Adrenal gland (tissue), 12 donors: ENCODE data around the gene SPNS1. TPM values are rescaled to one million over a fixed set of nuclear protein-coding genes. Genes with fewer than 3 reads are reported as not detected.

Experiments used
- DNase-seq, 7 donors: peaks; one replicate each; pipeline ENCODE4 v3.0.0-alpha.2; 2019 to 2020
- H3K27ac ChIP-seq, 5 donors: fragments of 200-600 bp; sonication (generic) in 4 of 5; 1 replicate in 3 of 5; 2 replicates in 2 of 5; pipeline versions ENCODE4 v1.5.1 to v1.8.0; 2016 to 2020; ENCODE audit warnings: mild to moderate bottlenecking in 1 of 5
- H3K27me3 ChIP-seq: fragments of 200-600 bp; 2 replicates; pipeline ENCODE4 v1.8.0; 2021
- H3K36me3 ChIP-seq, 2 donors: fragments of 200-600 bp; replicated peaks in 1 of 2; 1 replicate in 1 of 2; 2 replicates in 1 of 2; pipeline versions ENCODE4 v1.5.1 to v1.8.0; 2018 to 2022
- H3K4me1 ChIP-seq, 2 donors: fragments of 200-600 bp; replicated peaks in 1 of 2; 1 replicate in 1 of 2; 2 replicates in 1 of 2; pipeline versions ENCODE4 v1.5.1 to v1.8.0; 2018 to 2021
- H3K4me3 ChIP-seq, 4 donors: fragments of 200-600 bp; sonication (generic) in 3 of 4; one replicate each; pipeline ENCODE4 v1.5.1; 2016 to 2018
- H3K9me3 ChIP-seq, 3 donors: fragments of 200-600 bp; sonication (generic) in 1 of 3; replicated peaks in 1 of 3; 1 replicate in 2 of 3; 2 replicates in 1 of 3; pipeline versions ENCODE4 v1.5.1 to v1.8.0; 2016 to 2021
- POLR2A ChIP-seq, 2 donors: fragments of 450-650 bp; IDR thresholded peaks; one replicate each; pipeline ENCODE4 v1.6.1; 2017; ENCODE audit warnings: antibody characterized with exemption in 2 of 2, mild to moderate bottlenecking in 2 of 2, moderate library complexity in 1 of 2
- WGBS, 4 donors: extraction: QIAGEN DNeasy Blood & Tissue Kit in 2 of 4; methylation state at CpG; one replicate each; pipeline versions ENCODE4 v1.1.5 to v1.1.7; 2013 to 2017; 5-methylcytosine and 5-hydroxymethylcytosine counted together
- intact Hi-C, 2 donors: fragments of 100-400 bp; cut with DNase I; formaldehyde crosslinking; loops; one replicate each; pipeline versions ENCODE4 v1.14.1 to v1.15.0; 2022 to 2023
- polyA plus RNA-seq, 3 donors: library from polyadenylated mRNA; stranded (reverse); fragments of 200-250 nt in 2 of 3; fragments of 350-450 nt in 1 of 3; fragmentation: Illumina TruSeq in 1 of 3; extraction: RNeasy Lipid Tissue Mini Kit (QIAGEN cat#74804) in 1 of 3; gene quantifications; one replicate each; pipeline ENCODE4 v1.2.3, GENCODE V29; 2013 to 2014
- total RNA-seq, 9 donors: library from RNA; depleted of rRNA in 4 of 9; stranded (reverse); fragments of >200 nt in 4 of 9; fragments of 120-200 nt in 1 of 9; fragmentation: NEBNext Ultra II Directional in 1 of 9; extraction: Animal tissue kit (Norgen Biotek cat#: 25700) in 1 of 9; gene quantifications; one replicate each; pipeline versions ENCODE4 v1.1.0 to v1.2.4, GENCODE V29; 2013 to 2023
- TF ChIP-seq, protein P1 (sequence below), 6 experiments: fragments of 450-650 bp in 4 of 6; fragments of 200-600 bp in 2 of 6; sonication (generic) in 1 of 6; IDR thresholded peaks; 1 replicate in 5 of 6; 2 replicates in 1 of 6; pipeline versions ENCODE4 v1.5.1 to v1.8.0; 2016 to 2021; ENCODE audit warnings: antibody characterized with exemption in 6 of 6, mild to moderate bottlenecking in 2 of 6, moderate library complexity in 1 of 6
- donor health status: healthy with polysubstance abuse.
- donor health status: Bipolar disorder and iron deficiency.
- donor health status: DM: yes; HTN: yes; CAD: no.
- donor health status: DM: no; HTN: no; CAD: no.
- donor health status: DM: no; HTN: no; CAD: no.
- donor health status: DM: yes; HTN: yes; CAD: no.

SPNS1 gene
- total and polyA plus RNA-seq, 12 donors, result 8.3 to 168 (median 37.9) TPM

GRCh38 chr16:28927815-28928214 lies 46.8 kb upstream of the SPNS1 start:
- no peak for TF ChIP-seq POLR2A (IDR thresholded peaks at IDR 0.05)
- TF ChIP-seq, protein P1, sequence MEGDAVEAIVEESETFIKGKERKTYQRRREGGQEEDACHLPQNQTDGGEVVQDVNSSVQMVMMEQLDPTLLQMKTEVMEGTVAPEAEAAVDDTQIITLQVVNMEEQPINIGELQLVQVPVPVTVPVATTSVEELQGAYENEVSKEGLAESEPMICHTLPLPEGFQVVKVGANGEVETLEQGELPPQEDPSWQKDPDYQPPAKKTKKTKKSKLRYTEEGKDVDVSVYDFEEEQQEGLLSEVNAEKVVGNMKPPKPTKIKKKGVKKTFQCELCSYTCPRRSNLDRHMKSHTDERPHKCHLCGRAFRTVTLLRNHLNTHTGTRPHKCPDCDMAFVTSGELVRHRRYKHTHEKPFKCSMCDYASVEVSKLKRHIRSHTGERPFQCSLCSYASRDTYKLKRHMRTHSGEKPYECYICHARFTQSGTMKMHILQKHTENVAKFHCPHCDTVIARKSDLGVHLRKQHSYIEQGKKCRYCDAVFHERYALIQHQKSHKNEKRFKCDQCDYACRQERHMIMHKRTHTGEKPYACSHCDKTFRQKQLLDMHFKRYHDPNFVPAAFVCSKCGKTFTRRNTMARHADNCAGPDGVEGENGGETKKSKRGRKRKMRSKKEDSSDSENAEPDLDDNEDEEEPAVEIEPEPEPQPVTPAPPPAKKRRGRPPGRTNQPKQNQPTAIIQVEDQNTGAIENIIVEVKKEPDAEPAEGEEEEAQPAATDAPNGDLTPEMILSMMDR (IDR thresholded peaks at IDR 0.05), result no peak
- intact Hi-C loops, result no loop called here
- DNase-seq, result no peak
- H3K36me3 ChIP-seq, result no peaks in the 10 kb centered on the region
- WGBS, 4 donors, result 44 to 79% (median 63%) methylated on average over 1 of the region's 1 CpG
- H3K27ac ChIP-seq, result no peak overlapping the region
- H3K9me3 ChIP-seq, result no peaks in the 10 kb centered on the region
- H3K4me3 ChIP-seq, result no peak overlapping the region
- H3K27me3 ChIP-seq, result no peaks in the 10 kb centered on the region
- H3K4me1 ChIP-seq, result peaks cover 11 to 20% of the 10 kb centered on the region in 2 donors

GRCh38 chr16:28930203-28930602 lies 44.4 kb upstream of the SPNS1 start:
- Histone ChIP-seq H3K4me1 (peaks cover 0 to 3% of the 10 kb centered on the region in 2 donors), H3K27ac (no peak overlapping the region), H3K36me3 (no peaks in the 10 kb centered on the region), H3K4me3 (no peak overlapping the region), H3K27me3 (no peaks in the 10 kb centered on the region), H3K9me3 (no peaks in the 10 kb centered on the region)
- 79 to 92% (median 85%) methylated on average over 3 of the region's 3 CpGs for WGBS, 4 donors
- intact Hi-C loops, result loop anchor here in 1 of 2 donors (5.0 kb wide), 1 partner anchor 63 kb away; no protein-coding TSS in a partner anchor
- no peak for TF ChIP-seq POLR2A (IDR thresholded peaks at IDR 0.05)
- TF ChIP-seq, protein P1 (IDR thresholded peaks at IDR 0.05), result no peak
- DNase-seq, result no peak

DNA sequence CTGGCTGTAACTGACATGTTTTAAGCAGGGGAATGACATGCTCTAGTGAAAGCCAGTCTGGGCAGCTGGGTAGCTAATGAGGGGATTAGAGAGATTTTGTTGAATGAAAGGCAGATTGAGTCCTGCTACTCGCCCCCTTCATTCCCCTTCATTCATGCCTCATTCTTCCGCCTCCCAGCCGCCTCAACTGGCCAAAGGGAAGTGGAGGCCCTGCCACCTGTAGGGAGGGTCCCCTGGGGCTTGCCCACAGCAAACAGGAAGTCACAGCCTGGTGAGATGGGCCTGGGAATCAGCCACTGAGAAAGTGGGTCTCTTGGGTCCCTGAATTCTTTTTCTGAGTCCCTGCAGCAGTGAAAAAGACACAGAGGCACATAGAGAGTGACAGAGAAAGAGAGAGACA lies 43.9 kb upstream of the SPNS1 start:
- 60 to 85% (median 72%) methylated on average over 2 to 3 of the region's 3 CpGs for WGBS, 4 donors
- intact Hi-C loops, result loop anchor here in 1 of 2 donors (5.0 kb wide), 1 partner anchor 63 kb away; no protein-coding TSS in a partner anchor
- DNase-seq, result no peak
- Histone ChIP-seq H3K36me3 (no peaks in the 10 kb centered on the region), H3K4me3 (no peak overlapping the region), H3K9me3 (no peaks in the 10 kb centered on the region), H3K27ac (no peak overlapping the region), H3K27me3 (no peaks in the 10 kb centered on the region), H3K4me1 (peaks cover 0 to 3% of the 10 kb centered on the region in 2 donors)
- no peak for TF ChIP-seq POLR2A (IDR thresholded peaks at IDR 0.05)
- TF ChIP-seq, protein P1 (IDR thresholded peaks at IDR 0.05), result no peak

GRCh38 chr16:28931801-28932225 lies 42.8 kb upstream of the SPNS1 start, which contains the start of gene CD19:
Gene CD19, plus strand, starts transcription at chr16:28931971. Its CDS starts 30 bp downstream, at chr16:28932001.
- no peaks in the 10 kb centered on the region for H3K9me3 ChIP-seq
- WGBS, 4 donors, result 86 to 94% (median 89%) methylated on average over 10 of the region's 10 CpGs

More at GRCh38 chr16:28931801-28932225, 42.8 kb upstream of the SPNS1 start, which contains the start of gene CD19:
- Histone ChIP-seq H3K27ac (no peak within 1 kb of the TSS), H3K4me1 (no peaks in the 10 kb centered on the region), H3K27me3 (no peaks in the 10 kb centered on the region), H3K36me3 (no peaks in the 10 kb centered on the region), H3K4me3 (no peak within 1 kb of the TSS)
- intact Hi-C loops, result loop anchor here in 1 of 2 donors (5.0 kb wide), 1 partner anchor 65 kb away; no protein-coding TSS in a partner anchor
- DNase-seq, result no peak
- TF ChIP-seq, protein P1 (IDR thresholded peaks at IDR 0.05), result no peak
- TF ChIP-seq POLR2A (IDR thresholded peaks at IDR 0.05), result no peak
